ENCODE measurements around the gene NPM3. TPM values are rescaled to one million over a fixed set of nuclear protein-coding genes. Genes with fewer than 3 reads are reported as not detected.

NPM3 gene
- total RNA-seq, 2 experiments from 2014 or later: 29.2 to 30.5 TPM

- DNase-seq: no peak
- H3K4me3 Mint-ChIP-seq: no peak overlapping the region
- H3K36me3 Mint-ChIP-seq: no peaks in the 10 kb centered on the region
- H3K4me1 Mint-ChIP-seq: no peaks in the 10 kb centered on the region
- no peak for ATAC-seq (ENCODE audit: low read depth)
- no peak overlapping the region for H3K27ac Mint-ChIP-seq
- no peaks in the 10 kb centered on the region for H3K9me3 Mint-ChIP-seq
- POLR2A ChIA-PET: no interaction called here
- peaks cover 15% of the 10 kb centered on the region for H3K27me3 Mint-ChIP-seq
These were observed 34.8 kb downstream of the NPM3 start for GRCh38 chr10:101748496-101748895.

- Mint-ChIP-seq H3K4me3 (no peak overlapping the region), H3K27me3 (peaks cover 19% of the 10 kb centered on the region)
These were observed 38.1 kb downstream of the NPM3 start for GRCh38 chr10:101745074-101745696.

DNA sequence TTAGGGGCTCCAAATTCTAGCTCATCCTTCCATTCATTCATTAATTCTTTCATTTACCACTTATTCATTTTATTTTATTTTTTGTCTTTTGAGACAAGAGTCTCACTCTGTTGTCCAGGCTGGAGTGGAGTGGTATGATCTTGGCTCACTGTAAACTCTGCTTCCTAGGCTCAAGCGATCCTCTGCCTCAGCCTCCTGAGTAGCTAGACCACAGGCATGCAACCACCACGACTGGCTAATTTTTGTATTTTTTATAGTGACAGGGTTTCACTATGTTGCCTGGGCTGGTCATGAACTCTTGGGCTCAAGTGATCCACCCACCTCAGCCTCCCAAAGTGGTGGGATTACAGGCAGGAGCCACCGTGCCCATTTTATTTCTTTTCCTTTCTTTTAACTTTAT, 39.0 kb downstream of the NPM3 start:
- H3K9me3 Mint-ChIP-seq: no peaks in the 10 kb centered on the region
- no peak for DNase-seq
- no peak overlapping the region for H3K4me3 Mint-ChIP-seq
- ATAC-seq (ENCODE audit: low read depth): no peak
- H3K27me3 Mint-ChIP-seq: peaks cover 19% of the 10 kb centered on the region
- H3K27ac Mint-ChIP-seq: no peak overlapping the region
- no peaks in the 10 kb centered on the region for H3K4me1 Mint-ChIP-seq
- no peaks in the 10 kb centered on the region for H3K36me3 Mint-ChIP-seq
- POLR2A ChIA-PET: no interaction called here

More at GRCh38 chr10:101745074-101745696, 38.1 kb downstream of the NPM3 start:
- ATAC-seq (ENCODE audit: low read depth): no peak
- POLR2A ChIA-PET: no interaction called here
- H3K36me3 Mint-ChIP-seq: no peaks in the 10 kb centered on the region
- no peaks in the 10 kb centered on the region for H3K9me3 Mint-ChIP-seq
- no peaks in the 10 kb centered on the region for H3K4me1 Mint-ChIP-seq
- DNase-seq: no peak
- H3K27ac Mint-ChIP-seq: no peak overlapping the region

DNA sequence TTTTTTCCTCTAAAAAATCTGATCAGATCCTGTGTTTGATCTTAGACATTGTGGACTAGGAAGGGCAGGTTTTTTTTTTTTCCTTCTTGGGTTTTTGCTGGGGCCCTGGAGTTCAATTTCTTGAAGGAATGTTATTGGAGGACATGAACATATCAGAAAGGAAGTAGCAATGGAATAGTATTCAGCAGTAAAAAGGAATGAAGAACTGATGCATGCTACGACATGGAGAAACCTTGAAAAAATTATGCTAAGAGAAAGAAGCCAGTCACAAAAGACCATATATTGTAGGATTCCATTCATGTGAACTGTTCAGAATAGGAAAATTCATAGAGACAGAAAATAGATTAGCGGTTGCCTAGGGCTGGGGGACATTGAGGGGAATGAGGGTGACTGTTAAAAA, 41.3 kb downstream of the NPM3 start:
- H3K4me1 Mint-ChIP-seq: no peaks in the 10 kb centered on the region
- ATAC-seq (ENCODE audit: low read depth): no peak
- DNase-seq: no peak
- POLR2A ChIA-PET: no interaction called here
- H3K4me3 Mint-ChIP-seq: no peak overlapping the region
- H3K27ac Mint-ChIP-seq: no peak overlapping the region
- peaks cover 21% of the 10 kb centered on the region for H3K27me3 Mint-ChIP-seq
- no peaks in the 10 kb centered on the region for H3K9me3 Mint-ChIP-seq
- no peaks in the 10 kb centered on the region for H3K36me3 Mint-ChIP-seq

GRCh38 chr10:101736666-101737065, 46.6 kb downstream of the NPM3 start:
- POLR2A ChIA-PET: no interaction called here
- Mint-ChIP-seq H3K36me3 (no peaks in the 10 kb centered on the region), H3K9me3 (no peaks in the 10 kb centered on the region), H3K27ac (no peak overlapping the region), H3K27me3 (peaks cover 24% of the 10 kb centered on the region), H3K4me1 (no peaks in the 10 kb centered on the region), H3K4me3 (no peak overlapping the region)
- DNase-seq: no peak
- no peak for ATAC-seq (ENCODE audit: low read depth)

GRCh38 chr10:101732096-101732495, 51.1 kb downstream of the NPM3 start:
- Mint-ChIP-seq H3K27me3 (peaks cover 24% of the 10 kb centered on the region), H3K4me3 (no peak overlapping the region), H3K4me1 (no peaks in the 10 kb centered on the region), H3K27ac (no peak overlapping the region), H3K36me3 (no peaks in the 10 kb centered on the region), H3K9me3 (no peaks in the 10 kb centered on the region)
- POLR2A ChIA-PET: no interaction called here
- ATAC-seq (ENCODE audit: low read depth): no peak
- DNase-seq: no peak

Other genes with a start within 250 kb of the NPM3 start
- 10 to 100 TPM; 34.9 to 37.7 TPM for gene POLL, start 195.2 kb downstream of the NPM3 start, total RNA-seq
- gene DPCD, start 195.1 kb downstream of the NPM3 start, total RNA-seq: 1 to 10 TPM; 4.0 to 5.5 TPM
- gene FBXW4, start 88.3 kb downstream of the NPM3 start, total RNA-seq: 10 to 100 TPM; 58.9 to 65.7 TPM
- gene FGF8, start 7.3 kb downstream of the NPM3 start, total RNA-seq: not detected
- 100 to 1,000 TPM; 207 to 212 TPM for gene OGA, start 35.0 kb upstream of the NPM3 start, total RNA-seq
- gene KCNIP2, start 60.4 kb upstream of the NPM3 start, total RNA-seq: 1 to 10 TPM; 3.1 to 4.1 TPM